HG03354 (cell line): ENCODE results near the gene UPK3BL2.
"Not testable (repeated sequence)": the region's sequence is repeated elsewhere in the genome, so short reads cannot be mapped to it uniquely, and the experiment has no call there.

Experiments used
- ATAC-seq: cut with Tn5 transposase; IDR thresholded peaks from one replicate; pipeline ENCODE4 v1.9.1; 2021; ENCODE audit warnings: mild to moderate bottlenecking; ENCODE audit not compliant: unreplicated experiment, poor library complexity, severe bottlenecking

UPK3BL2 gene

GRCh38 chr7:102496861-102497260, 46.6 kb downstream of the UPK3BL2 start:
- not testable (repeated sequence) for ATAC-seq

DNA sequence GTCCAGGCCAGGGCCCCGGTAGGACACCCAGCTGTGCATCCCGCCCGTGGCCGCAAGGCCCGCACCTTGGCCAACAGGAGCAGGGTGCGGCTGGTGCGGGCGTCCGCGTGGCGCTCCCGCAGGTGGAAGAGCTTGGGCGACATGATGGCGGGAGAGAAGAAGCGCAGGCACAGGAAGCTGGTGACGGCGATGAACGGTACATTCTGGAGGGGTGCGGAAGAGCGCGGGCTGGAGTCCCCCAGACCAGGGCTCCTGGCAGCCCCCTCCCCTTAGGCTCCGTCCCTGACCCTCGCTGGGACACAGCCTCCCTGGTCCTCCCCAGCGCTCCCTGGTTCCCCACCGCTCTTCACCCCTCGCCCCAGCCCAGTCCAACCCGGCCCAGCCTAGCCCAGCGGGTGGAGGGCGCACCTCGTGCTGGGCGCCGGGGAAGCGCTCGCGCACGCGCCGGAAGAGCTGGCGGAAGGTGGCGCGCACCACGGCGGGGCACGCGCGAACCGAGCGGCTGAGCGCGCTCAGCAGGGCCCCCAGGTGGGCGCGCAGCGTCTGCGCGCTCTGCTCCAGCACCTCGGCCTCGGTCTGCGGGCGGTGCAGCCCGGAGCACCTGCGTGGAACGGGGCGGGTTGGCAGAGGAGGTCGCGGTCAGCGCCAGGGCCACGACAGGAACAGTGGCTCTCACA, 48.9 kb downstream of the UPK3BL2 start:
- ATAC-seq = peak; percentile 68

- not testable (repeated sequence) for ATAC-seq
These were observed 49.5 kb downstream of the UPK3BL2 start for GRCh38 chr7:102494026-102494425.

DNA sequence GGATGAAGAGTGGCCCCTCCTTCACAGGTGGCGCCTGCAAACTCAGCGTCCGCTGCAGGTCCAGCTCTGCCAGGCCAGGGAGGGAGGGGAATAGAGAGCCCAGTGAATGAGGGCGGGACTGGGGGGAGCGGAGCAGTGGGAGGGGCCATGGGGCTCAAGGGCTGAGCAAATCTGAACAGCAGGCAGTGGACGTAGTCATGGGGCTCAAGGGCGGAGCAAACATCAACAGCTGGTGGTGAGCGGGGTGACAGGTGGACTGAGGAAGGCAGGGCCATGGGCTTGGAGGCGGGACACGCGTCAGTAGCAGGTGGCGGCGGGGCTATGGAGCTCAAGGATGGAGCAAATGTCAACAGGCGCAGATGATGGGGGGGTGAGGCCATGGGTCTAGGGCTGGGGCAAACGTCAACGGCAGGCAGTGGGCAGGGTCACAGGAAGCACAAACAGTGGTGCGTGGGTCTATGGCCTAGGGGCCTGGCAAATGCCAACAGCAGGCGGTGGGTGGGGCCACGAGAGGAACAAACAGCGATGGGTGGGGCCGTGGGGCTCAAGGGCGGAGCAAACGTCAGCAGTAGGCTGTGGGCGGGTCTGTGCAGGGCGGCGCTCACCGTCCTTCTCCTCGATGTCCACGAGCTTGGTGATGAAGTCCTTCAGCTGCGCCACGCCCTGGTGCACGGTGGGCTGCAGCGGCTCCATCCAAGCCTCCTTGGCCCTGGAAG, 50.1 kb downstream of the UPK3BL2 start:
- ATAC-seq = peak; percentile 48

- ATAC-seq = peak; percentile 43
These were observed 52.9 kb downstream of the UPK3BL2 start for GRCh38 chr7:102490529-102491075.
